ENCODE results near the gene HOXA6.

- TF ChIP-seq CTCF (conservative IDR thresholded peaks at IDR 0.05 in 1 of 2, IDR thresholded peaks at IDR 0.05 in 1 of 2; ENCODE audit: low read depth in 1 of 2, low read length in 2 of 2): no peak
- no peak for TF ChIP-seq EZH2 (IDR thresholded peaks at IDR 0.05; ENCODE audit: low read length, missing control alignments)
Measured at GRCh38 chr7:27125986-27126394, 21.6 kb downstream of the HOXA6 start.
